Astrocyte (in vitro differentiated cells and primary cell): Measurements from ENCODE around the gene CAMKK2.

Experiments used
- CTCF ChIP-seq: IDR thresholded peaks from 2 replicates; pipeline ENCODE4 v1.5.1; 2011; ENCODE audit warnings: low read depth, mild to moderate bottlenecking, inconsistent platforms, low read length, moderate library complexity; ENCODE audit not compliant: insufficient read depth
- EZH2 ChIP-seq: IDR thresholded peaks from 2 replicates; pipeline ENCODE4 v1.6.1; 2012; ENCODE audit warnings: mild to moderate bottlenecking, low read length, inconsistent platforms; ENCODE audit not compliant: insufficient read depth

GRCh38 chr12:121285856-121286255, 10.7 kb downstream of the CAMKK2 start:
- TF ChIP-seq CTCF, result no peak
- TF ChIP-seq EZH2, result no peak
